Stimulated activated naive CD8-positive, alpha-beta T cell treated with anti-CD3 and anti-CD28 coated beads, Interleukin-15, Interleukin-2, amounts not matched to agents 100 U/mL and 50 U/mL, for 24 hours (primary cell): Measurements from ENCODE around the gene C3.

Source experiments
- ATAC-seq: fragments of 150-1000 bp; cut with Tn5 transposase; one replicate; pipeline ENCODE4 v1.10.0; 2021
- DNase-seq: peaks from one replicate; pipeline ENCODE4 v3.0.0; 2021

C3 gene

DNA sequence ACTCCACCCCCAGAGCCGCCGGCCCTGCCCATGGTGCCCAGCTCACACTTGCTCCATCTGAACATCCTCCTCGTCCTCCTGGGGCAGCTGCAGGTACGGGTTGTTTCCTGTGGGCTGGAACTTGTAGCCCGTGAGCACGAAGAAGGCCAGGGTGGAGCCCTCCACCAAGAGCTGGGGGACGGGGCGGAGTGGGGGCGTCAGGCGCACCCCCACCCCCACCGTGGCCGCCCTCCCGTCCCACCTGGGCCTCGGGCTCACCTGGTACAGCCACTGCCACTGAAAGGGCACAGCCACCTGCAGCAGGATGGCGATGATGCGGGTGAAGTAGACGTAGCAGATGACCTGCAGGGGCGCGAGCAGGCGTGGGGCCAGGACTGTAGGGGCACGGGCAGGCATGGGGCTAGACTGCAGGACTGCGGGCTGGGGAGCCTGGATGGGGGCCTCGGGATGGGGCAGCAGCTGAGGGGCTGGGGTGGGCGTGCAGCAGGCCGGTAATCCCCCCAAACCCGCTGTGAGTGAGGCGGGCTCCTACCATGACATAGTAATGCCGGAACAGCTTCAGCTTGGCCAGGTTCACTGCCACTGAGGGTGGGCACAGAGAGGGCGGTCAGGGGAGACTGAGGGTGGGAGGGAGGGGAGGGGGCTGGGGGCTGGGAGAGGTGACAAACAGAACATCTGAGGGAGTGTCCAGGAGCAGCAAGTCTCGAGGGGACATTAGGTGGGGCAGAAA lies 10.7 kb upstream of the C3 start:
- DNase-seq (no peak), ATAC-seq (no peak)

DNA sequence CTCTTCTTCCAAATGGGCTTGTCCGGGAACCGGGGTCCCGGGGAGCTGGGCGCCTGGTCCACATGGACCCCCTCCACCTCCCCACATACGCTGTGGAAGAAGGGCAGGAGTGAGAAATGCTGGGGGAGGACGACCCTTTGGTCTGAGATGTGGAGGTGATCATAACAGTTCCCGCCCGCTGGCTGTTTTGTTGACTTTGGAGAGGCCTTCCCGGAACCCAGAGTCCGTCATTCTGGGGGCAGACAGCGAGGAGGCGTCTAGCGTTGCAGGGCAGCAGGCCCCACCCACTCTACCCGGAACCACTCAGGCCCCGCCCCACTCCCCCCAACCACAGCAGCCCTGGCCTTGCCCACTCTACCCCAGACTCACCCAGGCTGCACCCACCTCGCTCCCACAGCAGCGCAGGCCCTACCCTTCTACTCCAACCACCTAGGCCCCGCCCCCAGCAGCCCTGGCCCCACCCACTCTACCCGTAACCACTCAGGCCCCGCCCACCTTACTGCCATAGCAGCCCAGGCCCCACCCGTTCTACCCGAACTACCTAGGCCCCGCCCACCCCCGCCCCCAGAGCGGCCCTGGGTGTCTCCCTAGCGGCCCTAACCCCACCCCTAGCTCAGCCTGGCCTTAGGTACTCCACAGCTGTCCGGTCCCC lies 9.8 kb upstream of the C3 start:
- ATAC-seq (peak; percentile 56), DNase-seq (peak; percentile 73)

GRCh38 chr19:6729573-6730152 lies 9.2 kb upstream of the C3 start:
- DNase-seq = no peak
- ATAC-seq = no peak

DNA sequence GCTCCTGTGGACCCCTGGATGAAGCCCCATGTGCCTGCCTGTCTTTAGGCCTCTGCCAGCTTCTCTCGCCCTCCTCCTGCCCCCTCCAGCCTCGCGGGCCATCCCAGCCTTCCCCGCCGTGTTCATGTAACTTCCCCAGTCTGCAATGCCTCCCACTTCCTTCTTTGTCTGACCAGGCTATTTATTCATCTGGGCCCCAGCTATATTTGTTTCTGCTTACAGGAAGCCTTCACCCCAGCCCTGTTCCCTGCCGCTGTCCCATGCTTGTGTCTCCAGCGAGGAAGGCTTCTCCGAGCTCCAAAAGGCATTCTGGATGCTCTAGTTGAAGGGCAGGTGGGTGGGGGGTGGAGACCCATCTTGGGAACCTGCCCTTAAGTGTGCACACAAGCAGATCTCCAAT lies 7.9 kb upstream of the C3 start:
- ATAC-seq (no peak), DNase-seq (no peak)

GRCh38 chr19:6725513-6726231 lies 5.2 kb upstream of the C3 start:
- DNase-seq = no peak
- no peak for ATAC-seq

- ATAC-seq = no peak
- DNase-seq = no peak
Observed at GRCh38 chr19:6724631-6725492, 4.4 kb upstream of the C3 start.

DNA sequence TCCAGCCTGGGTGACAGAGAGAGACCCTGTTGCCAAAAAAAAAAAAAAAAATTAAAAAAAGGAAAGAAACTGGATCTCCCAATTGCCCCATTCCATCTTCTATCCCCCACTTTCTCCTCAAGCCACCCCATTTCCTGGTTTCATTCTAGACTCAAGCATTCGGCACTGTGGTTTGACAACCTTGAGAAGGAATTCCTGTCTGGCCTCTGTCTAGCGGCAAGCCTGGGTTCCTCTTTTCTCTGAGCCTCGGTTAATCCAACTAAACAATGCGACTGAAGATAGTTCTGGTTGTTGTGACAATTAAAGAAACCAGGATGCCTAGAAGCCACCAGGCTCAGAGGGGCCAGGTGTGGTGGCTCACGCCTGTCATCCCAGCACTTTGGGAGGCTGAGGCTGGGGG lies 3.3 kb upstream of the C3 start:
- DNase-seq (no peak), ATAC-seq (no peak)

DNA sequence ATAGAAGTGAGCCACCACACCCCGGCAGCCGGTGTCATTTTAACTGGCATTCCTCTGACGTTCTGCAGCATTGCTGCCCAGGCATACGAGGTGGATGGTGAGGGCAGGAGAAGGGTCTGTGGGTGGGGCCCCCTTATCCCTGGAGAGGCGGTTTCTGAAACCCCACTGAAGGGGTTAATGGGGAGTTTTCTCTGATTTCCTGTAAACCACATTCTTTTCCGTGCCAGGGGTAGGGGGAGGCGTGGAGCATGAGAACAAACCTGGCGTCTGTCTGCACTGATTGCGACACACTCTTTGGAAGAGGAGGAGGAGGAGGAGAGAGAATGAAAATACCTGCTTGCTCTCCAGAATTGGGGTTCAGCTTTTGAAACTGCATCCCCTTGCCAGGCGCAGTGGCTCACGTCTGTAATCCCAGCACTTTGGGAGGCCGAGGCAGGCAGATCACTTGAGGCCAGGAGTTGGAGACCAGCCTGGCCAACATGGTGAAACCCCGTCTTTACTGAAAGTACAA lies 2.7 kb upstream of the C3 start:
- no peak for DNase-seq
- no peak for ATAC-seq

- DNase-seq (no peak), ATAC-seq (no peak)
Observed at GRCh38 chr19:6721773-6722172, 1.3 kb upstream of the C3 start.

- no peak for ATAC-seq
- no peak for DNase-seq
Observed at GRCh38 chr19:6721138-6721474, 656 bp upstream of the C3 start.

DNA sequence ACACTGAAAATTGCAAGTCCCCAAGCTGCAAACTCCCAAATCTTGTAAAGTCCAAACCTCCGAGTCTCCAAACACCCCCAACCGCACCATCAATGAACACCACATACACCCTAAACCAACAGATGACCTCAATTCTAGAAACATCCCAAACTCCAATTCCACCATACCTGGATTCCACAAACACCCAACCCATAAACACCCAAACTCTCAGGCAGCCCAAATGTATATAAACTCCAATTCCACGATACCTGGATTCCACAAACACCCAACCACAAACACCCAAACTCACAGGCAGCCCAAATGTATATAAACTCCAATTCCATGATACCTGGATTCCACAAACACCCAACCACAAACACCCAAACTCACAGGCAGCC lies 470 bp downstream of the C3 start:
- DNase-seq (no peak), ATAC-seq (no peak)

DNA sequence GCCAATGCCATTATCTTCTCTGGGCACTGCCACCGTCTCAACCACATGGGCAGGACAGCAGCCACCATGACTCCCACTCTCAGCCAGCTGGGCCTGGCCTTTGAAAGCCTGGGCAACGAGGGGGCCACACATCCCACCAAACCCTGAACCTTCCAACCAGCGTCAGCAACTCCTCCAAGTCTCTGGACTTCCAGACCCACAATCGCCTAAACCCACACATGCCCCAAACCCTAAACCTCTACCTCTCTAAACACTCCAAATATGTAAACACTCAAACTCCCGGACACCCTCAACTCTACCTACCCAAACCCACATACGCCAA lies 949 bp downstream of the C3 start:
- ATAC-seq (no peak), DNase-seq (no peak)

DNA sequence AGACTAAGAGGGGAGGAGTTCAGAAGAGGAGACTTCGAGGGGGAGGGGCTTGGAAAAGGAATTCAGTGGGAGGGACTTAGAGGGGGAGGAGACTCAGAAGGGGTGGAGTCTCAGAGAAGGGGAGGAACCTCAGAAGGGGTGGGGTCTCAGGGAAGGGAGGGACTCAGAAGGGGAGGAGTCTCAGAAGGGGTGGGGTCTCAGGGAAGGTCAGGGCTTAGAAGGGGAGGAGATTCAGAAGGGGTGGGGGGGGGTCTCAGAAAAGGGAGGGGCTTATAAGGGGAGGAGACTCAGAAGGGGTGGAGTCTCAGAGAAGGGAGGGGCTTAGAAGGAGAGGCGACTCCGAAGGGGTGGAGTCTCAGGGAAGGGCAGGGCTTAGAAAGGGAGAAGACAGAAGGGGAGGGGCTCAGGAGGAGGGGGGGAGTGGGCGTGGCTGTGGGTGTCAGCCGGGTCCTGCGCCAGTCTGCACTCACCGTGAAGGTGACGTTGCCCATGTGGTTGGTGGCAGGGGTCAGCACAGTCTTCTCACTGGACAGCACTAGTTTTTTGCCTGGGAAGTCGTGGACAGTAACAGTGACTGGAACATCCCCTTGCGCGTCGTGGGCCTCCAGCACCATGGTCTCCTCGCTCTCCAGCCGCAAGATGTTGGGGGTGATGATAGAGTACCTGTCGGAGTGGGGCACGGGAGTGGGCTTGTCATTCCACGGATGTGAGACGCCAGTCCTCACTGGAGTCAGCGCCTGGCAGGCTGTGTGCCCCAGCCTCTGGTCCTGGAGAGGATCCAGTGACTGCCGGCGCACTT lies 1.5 kb downstream of the C3 start:
- DNase-seq (peak; percentile 30), ATAC-seq (peak; percentile 41)

GRCh38 chr19:6718111-6718740 lies 2.2 kb downstream of the C3 start:
- no peak for DNase-seq
- no peak for ATAC-seq

- ATAC-seq (no peak), DNase-seq (no peak)
Observed at GRCh38 chr19:6717441-6717971, 2.9 kb downstream of the C3 start.

GRCh38 chr19:6717036-6717435 lies 3.4 kb downstream of the C3 start:
- ATAC-seq = no peak

DNA sequence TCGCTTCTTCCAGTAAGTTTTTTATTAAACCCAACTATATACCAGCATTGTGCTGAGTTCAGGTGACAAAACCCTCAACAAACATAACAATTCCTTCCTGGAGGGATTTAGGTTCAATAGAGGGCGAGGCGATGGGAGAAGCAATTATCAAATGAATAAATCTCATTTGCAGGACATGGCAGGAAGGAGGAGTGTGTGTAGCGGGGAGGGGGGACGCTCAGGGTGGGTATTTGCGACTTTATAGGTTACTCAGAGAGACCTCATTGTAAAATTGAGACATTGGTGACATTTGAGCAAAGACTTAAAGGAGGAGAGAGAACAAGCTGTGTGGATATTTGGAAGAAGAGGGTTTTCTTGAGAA lies 3.9 kb downstream of the C3 start:
- no peak for ATAC-seq
- no peak for DNase-seq

More at GRCh38 chr19:6717036-6717435, 3.4 kb downstream of the C3 start:
- DNase-seq = no peak

DNA sequence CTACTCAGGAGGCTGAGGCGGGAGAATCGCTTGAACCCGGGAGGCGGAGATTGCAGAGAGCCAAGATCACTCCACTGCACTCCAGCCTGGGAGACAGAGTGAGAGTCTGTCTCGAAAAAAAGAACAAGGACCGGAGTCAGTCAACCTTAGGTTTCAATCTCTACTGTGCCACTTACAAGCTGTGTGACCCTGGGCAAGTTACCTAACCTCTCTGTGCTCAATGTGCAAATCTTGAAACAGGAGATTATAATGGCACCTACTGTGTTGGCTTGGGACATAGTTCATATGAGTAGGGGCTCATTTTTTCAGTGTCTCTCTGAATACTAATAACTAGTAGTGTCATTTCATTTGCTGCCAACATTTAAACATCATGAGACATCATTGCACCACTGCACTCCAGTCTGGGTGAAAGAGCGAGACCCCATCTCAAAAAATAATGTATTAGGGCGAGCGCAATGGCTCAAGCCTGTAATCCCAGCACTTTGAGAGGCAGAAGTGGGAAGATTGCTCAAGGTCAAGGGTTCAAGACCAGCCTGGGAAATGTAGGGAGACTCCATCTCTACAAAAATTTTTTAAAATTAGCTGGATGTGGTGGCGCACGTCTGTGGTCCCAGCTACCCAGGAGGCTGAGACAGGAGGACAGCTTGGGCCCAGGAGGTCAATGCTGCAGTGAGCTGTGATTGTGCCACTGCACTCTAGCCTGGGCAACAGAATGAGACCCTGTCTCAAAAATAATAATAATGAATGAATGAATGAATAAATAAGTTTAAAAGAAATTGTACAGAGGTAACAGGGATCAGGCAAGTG lies 5.5 kb downstream of the C3 start:
- ATAC-seq (no peak), DNase-seq (no peak)

- DNase-seq (no peak), ATAC-seq (no peak)
Observed at GRCh38 chr19:6713773-6714692, 6.4 kb downstream of the C3 start.
